Astrocyte (in vitro differentiated cells and primary cell): Measurements from ENCODE around the gene CLDN19. TPM values are rescaled to one million over a fixed set of nuclear protein-coding genes. Genes with fewer than 3 reads are reported as not detected.

ENCODE experiments used
- DNase-seq: peaks from one replicate; pipeline ENCODE4 v3.0.0-alpha.2; 2010; ENCODE audit warnings: low read depth
- FAIRE-seq: peaks from 2 replicates; lab custom pipeline; 2011; peaks lifted over from hg19 to GRCh38; lab: Jason Lieb, UNC
- H2AFZ ChIP-seq: 2 replicates; pipeline ENCODE4 v1.6.0; 2012; ENCODE audit warnings: low read depth, low read length, inconsistent platforms
- H3K27ac ChIP-seq: 2 replicates; pipeline ENCODE4 v1.5.1; 2011; ENCODE audit warnings: low read depth, low read length, inconsistent platforms
- H3K27me3 ChIP-seq: 2 replicates; pipeline ENCODE4 v1.6.0; 2011; ENCODE audit warnings: low read length, inconsistent platforms; ENCODE audit not compliant: insufficient read depth
- H3K36me3 ChIP-seq: 2 replicates; pipeline ENCODE4 v1.5.1; 2011; ENCODE audit warnings: low read length, inconsistent platforms; ENCODE audit not compliant: insufficient read depth
- H3K4me1 ChIP-seq: 2 replicates; pipeline ENCODE4 v1.5.1; 2011; ENCODE audit warnings: low read length, inconsistent platforms; ENCODE audit not compliant: insufficient read depth
- H3K4me2 ChIP-seq: 2 replicates; pipeline ENCODE4 v1.6.0; 2012; ENCODE audit warnings: low read length, inconsistent platforms
- H3K4me3 ChIP-seq: 2 replicates; pipeline ENCODE4 v1.5.1; 2011; ENCODE audit warnings: low read depth, mild to moderate bottlenecking, low read length, inconsistent platforms; ENCODE audit not compliant: insufficient read depth
- H3K79me2 ChIP-seq: 2 replicates; pipeline ENCODE4 v1.6.0; 2012; ENCODE audit warnings: mild to moderate bottlenecking, low read length, inconsistent platforms; ENCODE audit not compliant: insufficient read depth
- H3K9ac ChIP-seq: 2 replicates; pipeline ENCODE4 v1.6.0; 2012; ENCODE audit warnings: mild to moderate bottlenecking, low read length, inconsistent platforms
- H3K9me3 ChIP-seq: 2 replicates; pipeline ENCODE4 v1.5.1; 2012; ENCODE audit warnings: low read depth, mild to moderate bottlenecking, low read length, inconsistent platforms; ENCODE audit not compliant: insufficient read depth
- H4K20me1 ChIP-seq: 2 replicates; pipeline ENCODE4 v1.6.0; 2012; ENCODE audit warnings: low read length, inconsistent platforms; ENCODE audit not compliant: insufficient read depth
- H3K27ac Mint-ChIP-seq: one replicate; pipeline ENCODE4 v1.8.0; 2021; ENCODE audit warnings: mild to moderate bottlenecking, mixed read lengths; ENCODE audit not compliant: unreplicated experiment
- H3K27me3 Mint-ChIP-seq: one replicate; pipeline ENCODE4 v1.8.0; 2021; ENCODE audit warnings: low read depth, mixed read lengths; ENCODE audit not compliant: unreplicated experiment
- H3K36me3 Mint-ChIP-seq: one replicate; pipeline ENCODE4 v1.8.0; 2021; ENCODE audit warnings: low read depth, mixed read lengths; ENCODE audit not compliant: unreplicated experiment
- H3K4me1 Mint-ChIP-seq: one replicate; pipeline ENCODE4 v1.8.0; 2021; ENCODE audit warnings: low read depth, mixed read lengths; ENCODE audit not compliant: unreplicated experiment
- H3K4me3 Mint-ChIP-seq: one replicate; pipeline ENCODE4 v1.8.0; 2021; ENCODE audit warnings: mild to moderate bottlenecking, moderate library complexity, mixed read lengths; ENCODE audit not compliant: unreplicated experiment
- H3K9me3 Mint-ChIP-seq: one replicate; pipeline ENCODE4 v1.8.0; 2021; ENCODE audit warnings: mild to moderate bottlenecking, mixed read lengths; ENCODE audit not compliant: unreplicated experiment
- CTCF ChIP-seq: IDR thresholded peaks from 2 replicates; pipeline ENCODE4 v1.5.1; 2011; ENCODE audit warnings: low read depth, mild to moderate bottlenecking, inconsistent platforms, low read length, moderate library complexity; ENCODE audit not compliant: insufficient read depth
- EZH2 ChIP-seq: IDR thresholded peaks from 2 replicates; pipeline ENCODE4 v1.6.1; 2012; ENCODE audit warnings: mild to moderate bottlenecking, low read length, inconsistent platforms; ENCODE audit not compliant: insufficient read depth
- total RNA-seq: library from RNA; stranded (reverse); gene quantifications from 2 replicates; pipeline ENCODE4 v1.2.1, GENCODE V29; 2021

Gene CLDN19
- total RNA-seq, 1 donor from 2014 or later: 0.11 TPM

DNA sequence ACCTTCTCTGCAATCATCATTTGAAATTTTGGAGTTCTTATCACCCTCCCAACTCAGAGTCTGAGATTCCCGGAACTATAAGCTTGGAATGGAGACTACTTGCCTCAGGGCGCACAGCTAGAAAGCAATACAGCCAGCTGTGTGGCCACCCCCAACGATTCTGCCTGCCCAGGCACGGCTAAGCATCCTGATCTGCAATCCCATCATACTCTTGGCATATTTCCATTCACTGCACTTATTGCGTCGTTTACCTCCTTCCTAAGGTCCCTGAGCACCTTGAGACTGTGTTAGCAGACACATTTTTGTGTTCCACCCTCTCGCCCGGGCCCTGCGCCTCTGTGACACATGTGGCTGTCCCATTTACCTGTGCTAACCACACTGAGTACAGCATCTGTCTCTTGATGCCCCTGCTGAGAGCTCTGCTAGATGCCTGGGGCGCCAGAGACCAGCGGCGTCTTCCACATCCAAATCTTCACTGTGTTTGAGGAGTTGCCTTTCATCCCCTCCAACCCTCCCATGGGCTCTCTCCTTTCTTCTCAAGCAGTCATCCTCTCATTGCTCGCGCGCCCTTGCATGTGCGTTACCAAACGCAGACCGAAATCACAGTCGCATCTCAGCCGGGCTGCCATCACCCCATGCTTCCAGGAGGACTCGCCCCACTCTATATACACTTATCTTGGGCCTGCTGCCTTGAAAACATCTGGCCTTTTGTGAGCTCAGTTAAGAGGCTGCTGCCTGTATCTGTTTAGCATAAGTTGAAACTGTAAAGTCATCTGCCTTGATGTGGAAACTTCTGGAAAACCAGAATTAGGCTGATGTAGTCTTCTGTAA lies 3.5 kb upstream of the CLDN19 start:
- peaks cover 20% of the 10 kb centered on the region for H3K36me3 Mint-ChIP-seq

DNA sequence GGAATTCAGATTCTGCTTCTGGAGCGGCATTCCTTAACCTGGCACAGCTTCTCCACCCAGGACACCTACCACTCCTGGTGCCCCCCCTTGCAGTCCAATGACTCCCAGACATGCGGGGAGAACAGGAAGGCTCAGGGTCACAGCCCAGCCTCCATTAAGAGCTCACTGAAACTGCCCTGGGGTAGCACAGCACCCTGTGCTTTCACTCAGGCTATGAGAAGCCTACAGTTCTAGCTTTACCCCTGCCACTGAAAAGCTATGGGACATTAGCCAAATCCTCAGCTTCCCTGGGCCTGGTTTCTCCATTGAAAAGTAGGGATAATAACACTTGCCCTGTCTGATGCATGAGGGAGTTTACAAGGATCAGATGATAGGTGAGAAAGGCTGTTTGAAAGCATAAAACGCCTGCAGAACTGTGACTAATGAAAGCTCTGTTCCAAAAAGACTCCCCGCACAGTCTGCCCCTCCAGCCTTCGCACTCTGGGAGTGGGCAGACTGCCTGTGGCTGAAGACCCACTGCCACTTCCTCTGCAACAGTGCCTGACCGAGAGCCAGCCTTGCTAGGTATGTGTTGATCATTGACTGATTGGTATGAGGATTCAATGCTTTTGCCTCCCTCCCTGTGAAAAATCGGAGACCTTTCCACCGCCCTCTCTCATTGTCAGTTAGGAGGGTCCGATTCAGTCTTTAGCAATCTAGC lies 2.7 kb upstream of the CLDN19 start:
- H3K27ac ChIP-seq: no peak overlapping the region
- Mint-ChIP-seq H3K36me3 (peaks cover 13% of the 10 kb centered on the region), H3K27me3 (peaks cover 3% of the 10 kb centered on the region), H3K9me3 (peaks cover 2% of the 10 kb centered on the region), H3K4me3 (no peak overlapping the region), H3K4me1 (peaks cover 5% of the 10 kb centered on the region), H3K27ac (no peak overlapping the region)
- no peak for DNase-seq
- H3K4me2 ChIP-seq: no peak overlapping the region
- TF ChIP-seq EZH2: no peak
- TF ChIP-seq CTCF: no peak
- no peaks in the 10 kb centered on the region for H3K9me3 ChIP-seq
- H3K4me1 ChIP-seq: no peaks in the 10 kb centered on the region
- no peak for FAIRE-seq
- H3K27me3 ChIP-seq: no peaks in the 10 kb centered on the region
- peaks cover 29% of the 10 kb centered on the region for H4K20me1 ChIP-seq
- H2AFZ ChIP-seq: no peak overlapping the region
- peaks cover 3% of the 10 kb centered on the region for H3K36me3 ChIP-seq
- no peak overlapping the region for H3K9ac ChIP-seq
- H3K4me3 ChIP-seq: no peak overlapping the region
- H3K79me2 ChIP-seq: no peaks in the 10 kb centered on the region

More for the DNA sequence above, 3.5 kb upstream of the CLDN19 start:
- no peak for FAIRE-seq
- H3K27me3 Mint-ChIP-seq: peaks cover 3% of the 10 kb centered on the region
- H3K9ac ChIP-seq: no peak overlapping the region
- no peak for DNase-seq
- H3K9me3 Mint-ChIP-seq: peaks cover 2% of the 10 kb centered on the region
- H3K4me1 Mint-ChIP-seq: peaks cover 5% of the 10 kb centered on the region
- no peak for TF ChIP-seq CTCF
- no peak for TF ChIP-seq EZH2
- H4K20me1 ChIP-seq: peaks cover 36% of the 10 kb centered on the region
- H3K79me2 ChIP-seq: no peaks in the 10 kb centered on the region
- H3K4me1 ChIP-seq: no peaks in the 10 kb centered on the region
- no peak overlapping the region for H2AFZ ChIP-seq
- no peak overlapping the region for H3K4me2 ChIP-seq
- H3K4me3 Mint-ChIP-seq: no peak overlapping the region
- H3K27ac ChIP-seq: no peak overlapping the region
- H3K9me3 ChIP-seq: no peaks in the 10 kb centered on the region
- H3K27me3 ChIP-seq: no peaks in the 10 kb centered on the region
- peaks cover 8% of the 10 kb centered on the region for H3K36me3 ChIP-seq
- H3K27ac Mint-ChIP-seq: no peak overlapping the region
- H3K4me3 ChIP-seq: no peak overlapping the region
